Hepatocyte (in vitro differentiated cells): Measurements from ENCODE around the gene ZNF488. TPM values are rescaled to one million over a fixed set of nuclear protein-coding genes. Genes with fewer than 3 reads are reported as not detected.

Experiments used
- DNase-seq: peaks from one replicate; pipeline ENCODE4 v3.0.0-alpha.2; 2016; ENCODE audit warnings: low spot score
- H2AFZ ChIP-seq: fragments of 200-600 bp; sonication (generic); 2 replicates; pipeline ENCODE4 v1.6.0; 2016; ENCODE audit warnings: antibody characterized with exemption, mild to moderate bottlenecking
- H3K27ac ChIP-seq: fragments of 200-600 bp; sonication (generic); 2 replicates; pipeline ENCODE4 v1.5.1; 2016; ENCODE audit warnings: mild to moderate bottlenecking
- H3K27me3 ChIP-seq: fragments of 200-600 bp; sonication (generic); 2 replicates; pipeline ENCODE4 v1.6.1; 2016
- H3K36me3 ChIP-seq: fragments of 200-600 bp; sonication (generic); replicated peaks from 2 replicates; pipeline ENCODE4 v1.5.1; 2016; ENCODE audit warnings: low read depth; ENCODE audit not compliant: insufficient read depth
- H3K4me1 ChIP-seq: fragments of 200-600 bp; sonication (generic); 2 replicates; pipeline ENCODE4 v1.5.1; 2016; ENCODE audit warnings: mild to moderate bottlenecking, moderate library complexity; ENCODE audit not compliant: insufficient read depth
- H3K4me2 ChIP-seq: fragments of 200-600 bp; sonication (generic); 2 replicates; pipeline ENCODE4 v1.6.0; 2016
- H3K4me3 ChIP-seq: fragments of 200-600 bp; sonication (generic); 2 replicates; pipeline ENCODE4 v1.5.1; 2016; ENCODE audit warnings: mild to moderate bottlenecking
- H3K79me2 ChIP-seq: fragments of 200-600 bp; sonication (generic); 2 replicates; pipeline ENCODE4 v1.6.0; 2017; ENCODE audit warnings: mild to moderate bottlenecking
- H3K9me2 ChIP-seq: fragments of 200-600 bp; sonication (generic); replicated peaks from 2 replicates; pipeline ENCODE4 v1.6.0; 2017; ENCODE audit warnings: mild to moderate bottlenecking; ENCODE audit not compliant: insufficient read depth
- H3K9me3 ChIP-seq: fragments of 200-600 bp; sonication (generic); 2 replicates; pipeline ENCODE4 v1.5.1; 2016; ENCODE audit warnings: low read depth, mild to moderate bottlenecking
- H4K20me1 ChIP-seq: fragments of 200-600 bp; sonication (generic); 2 replicates; pipeline ENCODE4 v1.6.0; 2016; ENCODE audit warnings: mild to moderate bottlenecking; ENCODE audit not compliant: insufficient read depth, poor library complexity, severe bottlenecking
- CTCF ChIP-seq: fragments of 200-600 bp; sonication (generic); IDR thresholded peaks from 2 replicates; pipeline ENCODE4 v1.5.1; 2016; ENCODE audit warnings: antibody characterized with exemption, mild to moderate bottlenecking; ENCODE audit not compliant: poor library complexity
- EZH2 ChIP-seq: fragments of 200-600 bp; sonication (generic); IDR thresholded peaks from 2 replicates; pipeline ENCODE4 v1.6.1; 2016; ENCODE audit warnings: antibody characterized with exemption, mild to moderate bottlenecking, borderline replicate concordance
- EZH2phosphoT487 ChIP-seq: fragments of 200-600 bp; sonication (generic); IDR thresholded peaks from one replicate; pipeline ENCODE4 v1.6.1; 2018; ENCODE audit warnings: antibody characterized with exemption, mild to moderate bottlenecking, low read depth, moderate library complexity; ENCODE audit not compliant: unreplicated experiment, severe bottlenecking
- WGBS: methylation state at CpG from one replicate; pipeline ENCODE4 v1.1.6; 2016; ENCODE audit warnings: low lambda C conversion rate; ENCODE audit errors: missing lambda C conversion rate; 5-methylcytosine and 5-hydroxymethylcytosine counted together
- polyA plus RNA-seq: library from polyadenylated mRNA; unstranded; fragments of >200 nt; fragmentation: Nextera tagmentation; extraction: Ambion mirVana; gene quantifications from 2 replicates; pipeline ENCODE4 v1.2.1, GENCODE V29; 2016
- total RNA-seq: library from RNA; depleted of rRNA; stranded (reverse); fragments of >200 nt; gene quantifications from 2 replicates; pipeline ENCODE4 v1.2.3, GENCODE V29; 2014

ZNF488 gene
- total and polyA plus RNA-seq, 2 experiments from 2014 or later, result 1.2 to 2.5 TPM

- WGBS, result 98% methylated on average over 4 of the region's 4 CpGs
- Histone ChIP-seq H2AFZ (no peak overlapping the region), H3K4me2 (no peak overlapping the region), H3K79me2 (no peaks in the 10 kb centered on the region), H3K27ac (no peak overlapping the region), H3K4me1 (peaks cover 22% of the 10 kb centered on the region), H3K9me2 (no peaks in the 10 kb centered on the region), H3K4me3 (no peak overlapping the region), H3K9me3 (no peaks in the 10 kb centered on the region), H3K27me3 (no peaks in the 10 kb centered on the region), H4K20me1 (no peaks in the 10 kb centered on the region), H3K36me3 (no peaks in the 10 kb centered on the region)
- TF ChIP-seq CTCF (no peak), EZH2 (no peak)
- DNase-seq, result no peak
These were observed 17.1 kb upstream of the ZNF488 start for GRCh38 chr10:47401210-47401609.

GRCh38 chr10:47400786-47401185, 16.7 kb upstream of the ZNF488 start:
- H4K20me1 ChIP-seq, result no peaks in the 10 kb centered on the region
- H3K4me3 ChIP-seq, result no peak overlapping the region
- no peak for TF ChIP-seq EZH2phosphoT487
- TF ChIP-seq EZH2, result no peak
- no peak for TF ChIP-seq CTCF
- no peaks in the 10 kb centered on the region for H3K36me3 ChIP-seq
- peaks cover 22% of the 10 kb centered on the region for H3K4me1 ChIP-seq
- 92% methylated on average over 3 of the region's 3 CpGs for WGBS
- H3K4me2 ChIP-seq, result no peak overlapping the region
- DNase-seq, result no peak
- no peaks in the 10 kb centered on the region for H3K27me3 ChIP-seq
- H2AFZ ChIP-seq, result no peak overlapping the region
- H3K9me3 ChIP-seq, result no peaks in the 10 kb centered on the region
- no peaks in the 10 kb centered on the region for H3K79me2 ChIP-seq
- H3K27ac ChIP-seq, result no peak overlapping the region
- H3K9me2 ChIP-seq, result no peaks in the 10 kb centered on the region

DNA sequence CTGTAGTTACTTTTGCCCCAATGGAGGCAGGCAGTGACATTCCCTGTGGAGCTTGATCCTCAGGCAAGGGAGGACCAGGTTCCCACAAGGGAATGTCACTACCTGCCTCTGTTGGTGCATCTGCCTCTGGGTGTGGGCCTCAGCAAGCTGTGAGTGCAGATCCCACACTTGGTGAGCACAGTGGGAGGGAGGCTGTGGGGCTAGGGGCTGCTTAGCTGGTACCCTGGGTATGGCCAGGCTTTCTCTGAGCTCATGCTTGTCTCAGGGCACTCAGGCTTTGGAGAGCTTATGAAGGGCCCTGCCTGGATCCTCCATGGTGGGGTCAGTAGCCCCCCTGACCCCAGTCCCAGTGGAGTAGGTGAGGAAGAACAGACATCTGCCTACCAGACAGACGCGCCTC, 16.2 kb upstream of the ZNF488 start:
- Histone ChIP-seq H3K36me3 (no peaks in the 10 kb centered on the region), H3K27me3 (no peaks in the 10 kb centered on the region), H3K27ac (no peak overlapping the region), H3K4me1 (peaks cover 22% of the 10 kb centered on the region), H2AFZ (no peak overlapping the region), H3K9me2 (no peaks in the 10 kb centered on the region), H3K4me2 (no peak overlapping the region), H3K79me2 (no peaks in the 10 kb centered on the region), H3K9me3 (no peaks in the 10 kb centered on the region), H4K20me1 (no peaks in the 10 kb centered on the region), H3K4me3 (no peak overlapping the region)
- WGBS, result 96% methylated on average over 2 of the region's 2 CpGs
- DNase-seq, result no peak
- no peak for TF ChIP-seq EZH2
- TF ChIP-seq CTCF, result no peak
- no peak for TF ChIP-seq EZH2phosphoT487

GRCh38 chr10:47397256-47397655, 13.2 kb upstream of the ZNF488 start:
- no peaks in the 10 kb centered on the region for H3K79me2 ChIP-seq
- DNase-seq, result no peak
- no peaks in the 10 kb centered on the region for H3K36me3 ChIP-seq
- H3K27ac ChIP-seq, result peak overlapping the region; percentile 39
- no peaks in the 10 kb centered on the region for H3K9me3 ChIP-seq
- TF ChIP-seq EZH2phosphoT487 (no peak), CTCF (no peak), EZH2 (no peak)
- no peaks in the 10 kb centered on the region for H3K27me3 ChIP-seq
- no peak overlapping the region for H3K4me2 ChIP-seq
- 52% methylated on average over 6 of the region's 6 CpGs for WGBS
- peaks cover 4% of the 10 kb centered on the region for H3K4me1 ChIP-seq
- no peaks in the 10 kb centered on the region for H4K20me1 ChIP-seq
- H3K9me2 ChIP-seq, result no peaks in the 10 kb centered on the region
- no peak overlapping the region for H2AFZ ChIP-seq
- no peak overlapping the region for H3K4me3 ChIP-seq
